ENCODE measurements around the gene ARHGAP8.

GRCh38 chr22:44714703-44715350 is 37.5 kb upstream of the ARHGAP8 start:
- TF ChIP-seq, protein P1, sequence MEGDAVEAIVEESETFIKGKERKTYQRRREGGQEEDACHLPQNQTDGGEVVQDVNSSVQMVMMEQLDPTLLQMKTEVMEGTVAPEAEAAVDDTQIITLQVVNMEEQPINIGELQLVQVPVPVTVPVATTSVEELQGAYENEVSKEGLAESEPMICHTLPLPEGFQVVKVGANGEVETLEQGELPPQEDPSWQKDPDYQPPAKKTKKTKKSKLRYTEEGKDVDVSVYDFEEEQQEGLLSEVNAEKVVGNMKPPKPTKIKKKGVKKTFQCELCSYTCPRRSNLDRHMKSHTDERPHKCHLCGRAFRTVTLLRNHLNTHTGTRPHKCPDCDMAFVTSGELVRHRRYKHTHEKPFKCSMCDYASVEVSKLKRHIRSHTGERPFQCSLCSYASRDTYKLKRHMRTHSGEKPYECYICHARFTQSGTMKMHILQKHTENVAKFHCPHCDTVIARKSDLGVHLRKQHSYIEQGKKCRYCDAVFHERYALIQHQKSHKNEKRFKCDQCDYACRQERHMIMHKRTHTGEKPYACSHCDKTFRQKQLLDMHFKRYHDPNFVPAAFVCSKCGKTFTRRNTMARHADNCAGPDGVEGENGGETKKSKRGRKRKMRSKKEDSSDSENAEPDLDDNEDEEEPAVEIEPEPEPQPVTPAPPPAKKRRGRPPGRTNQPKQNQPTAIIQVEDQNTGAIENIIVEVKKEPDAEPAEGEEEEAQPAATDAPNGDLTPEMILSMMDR (IDR thresholded peaks at IDR 0.05): no peak
- TF ChIP-seq, protein P2, sequence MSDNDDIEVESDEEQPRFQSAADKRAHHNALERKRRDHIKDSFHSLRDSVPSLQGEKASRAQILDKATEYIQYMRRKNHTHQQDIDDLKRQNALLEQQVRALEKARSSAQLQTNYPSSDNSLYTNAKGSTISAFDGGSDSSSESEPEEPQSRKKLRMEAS (IDR thresholded peaks at IDR 0.05): no peak
- TF ChIP-seq CEBPB (IDR thresholded peaks at IDR 0.05): no peak
- no peak for TF ChIP-seq NR3C1 (IDR thresholded peaks at IDR 0.05)
- no peak for TF ChIP-seq EP300 (IDR thresholded peaks at IDR 0.05)
- TF ChIP-seq BCL3 (IDR thresholded peaks at IDR 0.05): no peak
- no peak for TF ChIP-seq MYC (IDR thresholded peaks at IDR 0.05; ENCODE audit: borderline replicate concordance, low read length)
- no peak for TF ChIP-seq JUNB (IDR thresholded peaks at IDR 0.05)
- no peak for TF ChIP-seq POLR2A (IDR thresholded peaks at IDR 0.05; ENCODE audit: low read length)
- TF ChIP-seq, protein P3, sequence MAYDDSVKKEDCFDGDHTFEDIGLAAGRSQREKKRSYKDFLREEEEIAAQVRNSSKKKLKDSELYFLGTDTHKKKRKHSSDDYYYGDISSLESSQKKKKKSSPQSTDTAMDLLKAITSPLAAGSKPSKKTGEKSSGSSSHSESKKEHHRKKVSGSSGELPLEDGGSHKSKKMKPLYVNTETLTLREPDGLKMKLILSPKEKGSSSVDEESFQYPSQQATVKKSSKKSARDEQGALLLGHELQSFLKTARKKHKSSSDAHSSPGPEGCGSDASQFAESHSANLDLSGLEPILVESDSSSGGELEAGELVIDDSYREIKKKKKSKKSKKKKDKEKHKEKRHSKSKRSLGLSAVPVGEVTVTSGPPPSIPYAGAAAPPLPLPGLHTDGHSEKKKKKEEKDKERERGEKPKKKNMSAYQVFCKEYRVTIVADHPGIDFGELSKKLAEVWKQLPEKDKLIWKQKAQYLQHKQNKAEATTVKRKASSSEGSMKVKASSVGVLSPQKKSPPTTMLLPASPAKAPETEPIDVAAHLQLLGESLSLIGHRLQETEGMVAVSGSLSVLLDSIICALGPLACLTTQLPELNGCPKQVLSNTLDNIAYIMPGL (CRISPR knock-in tag; IDR thresholded peaks at IDR 0.05; ENCODE audit: borderline replicate concordance): no peak
- TF ChIP-seq RAD21 (conservative IDR thresholded peaks at IDR 0.05 in 1 of 2, IDR thresholded peaks at IDR 0.05 in 1 of 2): no peak

Data from A549 (cell line).